K562 (cell line): Measurements from ENCODE around the gene PPAN. TPM values are rescaled to one million over a fixed set of nuclear protein-coding genes. Genes with fewer than 3 reads are reported as not detected.

Source experiments
- CBFA2T3 ChIP-seq: fragments of 450-650 bp; IDR thresholded peaks from 2 replicates; pipeline ENCODE4 v1.6.1; 2017
- CBFB ChIP-seq: sonication (generic); formaldehyde crosslinking; IDR thresholded peaks from 2 replicates; pipeline ENCODE4 v1.4.0; 2020; ENCODE audit warnings: mild to moderate bottlenecking, missing genetic modification reagents
- CEBPG ChIP-seq, 3 experiments: fragments of 200-800 bp in 1 of 3; sonication (Bioruptor generic) in 1 of 3; sonication (generic) in 1 of 3; formaldehyde crosslinking in 1 of 3; IDR thresholded peaks in 2 of 3; conservative IDR thresholded peaks in 1 of 3; 2 replicates each; pipeline versions ENCODE4 v1.6.1 to v1.8.0; 2016 to 2022; ENCODE audit warnings: missing compliant biosample characterization in 2 of 3, missing genetic modification characterization in 2 of 3, mild to moderate bottlenecking in 1 of 3, missing genetic modification reagents in 1 of 3
- FOSL1 ChIP-seq: fragments of 200-800 bp; sonication (Bioruptor generic); conservative IDR thresholded peaks from 2 replicates; pipeline ENCODE4 v1.6.1; 2016; ENCODE audit warnings: missing genetic modification characterization, missing compliant biosample characterization
- HNRNPL ChIP-seq: fragments of 200-400 bp; formaldehyde crosslinking; IDR thresholded peaks from 2 replicates; pipeline ENCODE4 v1.6.1; 2017; ENCODE audit warnings: low read depth, mild to moderate bottlenecking, low read length
- PML ChIP-seq: IDR thresholded peaks from 2 replicates; pipeline ENCODE4 v1.6.1; 2012; ENCODE audit warnings: low read length, inconsistent platforms
- POLR2AphosphoS2 ChIP-seq: IDR thresholded peaks from 2 replicates; pipeline ENCODE4 v1.6.1; 2012; ENCODE audit warnings: low read length, improper control_type of control experiment
- SP1 ChIP-seq: sonication (generic); formaldehyde crosslinking; IDR thresholded peaks from 2 replicates; pipeline ENCODE4 v1.8.1; 2022; ENCODE audit warnings: mild to moderate bottlenecking, missing genetic modification reagents
- TARDBP ChIP-seq: fragments of 450-650 bp; IDR thresholded peaks from 2 replicates; pipeline ENCODE4 v1.6.1; 2016
- YY1 ChIP-seq, 3 experiments: IDR thresholded peaks; 2 replicates each; pipeline ENCODE4 v1.6.1; 2011; ENCODE audit warnings: low read length in 2 of 3, mild to moderate bottlenecking in 2 of 3, moderate library complexity in 2 of 3, borderline replicate concordance in 1 of 3, control low read depth in 1 of 3, low read depth in 1 of 3; ENCODE audit not compliant: insufficient read depth in 3 of 3, insufficient replicate concordance in 2 of 3, control insufficient read depth in 1 of 3, insufficient read length in 1 of 3; ENCODE audit errors: extremely low read depth in 1 of 3
- ZBTB7A ChIP-seq: IDR thresholded peaks from 2 replicates; pipeline ENCODE4 v1.6.1; 2011; ENCODE audit warnings: low read depth, mild to moderate bottlenecking, low read length, moderate library complexity, borderline replicate concordance; ENCODE audit not compliant: control insufficient read depth
- ZNF23 ChIP-seq: fragments of 250-450 bp; sonication (Bioruptor Pico); IDR thresholded peaks from 2 replicates; pipeline ENCODE4 v1.4.0; 2020; ENCODE audit warnings: mild to moderate bottlenecking
- ZNF696 ChIP-seq: fragments of 250-450 bp; sonication (Bioruptor Pico); conservative IDR thresholded peaks from 2 replicates; pipeline ENCODE4 v1.4.0; 2020; ENCODE audit warnings: mild to moderate bottlenecking, moderate library complexity
- polyA plus RNA-seq, 8 experiments: library from polyadenylated mRNA; depleted of rRNA in 4 of 8; stranded (reverse) in 5 of 8; unstranded in 3 of 8; fragments of >200 nt; fragmentation: Nextera tagmentation in 2 of 8; fragmentation: Illumina TruSeq in 1 of 8; extraction: Ambion mirVana in 2 of 8; extraction: Trizol in 1 of 8; gene quantifications; 2 replicates each; pipeline versions ENCODE4 v1.2.1 to v1.2.3, GENCODE V29; 2011 to 2014; ENCODE audit warnings: inconsistent platforms in 1 of 8, missing spikeins in 1 of 8
- total RNA-seq, 7 experiments: library from RNA; depleted of rRNA in 6 of 7; stranded (reverse); fragments of >200 nt in 6 of 7; fragmentation: Illumina TruSeq in 2 of 7; extraction: Trizol in 2 of 7; gene quantifications; 2 replicates each; pipeline versions ENCODE4 v1.2.1 to v1.2.3, GENCODE V29; 2011 to 2021; ENCODE audit warnings: low replicate concordance in 1 of 7
- TF ChIP-seq, protein P1 (sequence below): sonication (generic); formaldehyde crosslinking; IDR thresholded peaks from 2 replicates; pipeline ENCODE4 v1.8.1; 2023; ENCODE audit warnings: mild to moderate bottlenecking, missing genetic modification reagents
- TF ChIP-seq, protein P2 (sequence below): fragments of 250-450 bp; sonication (Bioruptor Pico); IDR thresholded peaks from 2 replicates; pipeline ENCODE4 v1.5.0; 2021; ENCODE audit warnings: mild to moderate bottlenecking, moderate library complexity
- TF ChIP-seq, protein P3 (sequence below): fragments of 200-400 bp; formaldehyde crosslinking; IDR thresholded peaks from 2 replicates; pipeline ENCODE4 v1.6.1; 2017; ENCODE audit warnings: mild to moderate bottlenecking, low read depth, low read length, moderate library complexity
- TF ChIP-seq, protein P4 (sequence below), 2 experiments: fragments of 450-650 bp; IDR thresholded peaks; 2 replicates each; pipeline ENCODE4 v1.6.1; 2016

The PPAN gene
- total and polyA plus RNA-seq, 9 of the 15 experiments (the other 6 are each of a cell fraction or from before 2014, with no cell fraction given) = 2.2 to 129 (median 59.1) TPM

DNA sequence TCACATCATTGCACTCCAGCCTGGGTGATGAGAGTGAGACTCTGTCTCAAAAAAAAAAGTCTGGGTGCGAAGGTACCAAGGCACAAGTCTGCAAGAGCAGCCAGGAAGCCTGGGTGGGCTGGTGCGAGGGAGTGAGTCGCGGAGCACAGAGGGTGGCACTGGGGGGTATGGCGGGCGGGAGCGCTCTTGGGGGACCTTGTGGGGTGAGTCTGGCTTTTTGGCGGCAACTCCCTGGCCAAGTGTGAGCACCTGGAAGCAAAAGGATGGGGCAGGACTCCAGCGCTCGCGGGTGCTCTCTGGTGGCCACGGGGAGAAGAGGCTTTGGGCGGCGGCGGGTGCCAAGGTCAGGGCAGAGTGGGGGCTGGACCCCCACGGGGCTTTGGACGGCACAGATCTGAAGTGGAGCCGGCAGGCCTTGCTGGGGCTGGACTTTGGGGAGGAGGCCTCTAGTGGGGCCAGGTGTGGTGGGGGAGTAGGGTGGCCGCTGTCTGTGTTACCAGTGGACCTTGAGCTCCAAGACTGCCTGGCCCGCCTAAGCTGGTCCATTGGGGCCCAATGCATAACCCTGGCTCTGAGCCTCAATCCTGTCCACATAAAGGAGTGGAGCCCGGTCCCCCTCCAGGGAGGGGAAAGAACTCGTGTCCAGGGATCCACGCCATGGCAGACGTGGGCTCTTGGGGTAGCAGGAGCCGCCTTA, 6.9 kb downstream of the PPAN start (continued):
- peak in 1 of 3 experiments; percentile 12 for TF ChIP-seq YY1 (IDR thresholded peaks at IDR 0.05; ENCODE audit: borderline replicate concordance in 1 of 3, control insufficient read depth in 1 of 3, extremely low read depth in 1 of 3, insufficient read depth in 3 of 3, insufficient read length in 1 of 3, insufficient replicate concordance in 2 of 3, low read depth in 1 of 3, low read length in 2 of 3)
- TF ChIP-seq CEBPG (CRISPR knock-in tag; IDR thresholded peaks at IDR 0.05) = no peak
- TF ChIP-seq CEBPG (tag; conservative IDR thresholded peaks at IDR 0.05 in 1 of 2, IDR thresholded peaks at IDR 0.05 in 1 of 2) = no peak
- TF ChIP-seq, protein P1, sequence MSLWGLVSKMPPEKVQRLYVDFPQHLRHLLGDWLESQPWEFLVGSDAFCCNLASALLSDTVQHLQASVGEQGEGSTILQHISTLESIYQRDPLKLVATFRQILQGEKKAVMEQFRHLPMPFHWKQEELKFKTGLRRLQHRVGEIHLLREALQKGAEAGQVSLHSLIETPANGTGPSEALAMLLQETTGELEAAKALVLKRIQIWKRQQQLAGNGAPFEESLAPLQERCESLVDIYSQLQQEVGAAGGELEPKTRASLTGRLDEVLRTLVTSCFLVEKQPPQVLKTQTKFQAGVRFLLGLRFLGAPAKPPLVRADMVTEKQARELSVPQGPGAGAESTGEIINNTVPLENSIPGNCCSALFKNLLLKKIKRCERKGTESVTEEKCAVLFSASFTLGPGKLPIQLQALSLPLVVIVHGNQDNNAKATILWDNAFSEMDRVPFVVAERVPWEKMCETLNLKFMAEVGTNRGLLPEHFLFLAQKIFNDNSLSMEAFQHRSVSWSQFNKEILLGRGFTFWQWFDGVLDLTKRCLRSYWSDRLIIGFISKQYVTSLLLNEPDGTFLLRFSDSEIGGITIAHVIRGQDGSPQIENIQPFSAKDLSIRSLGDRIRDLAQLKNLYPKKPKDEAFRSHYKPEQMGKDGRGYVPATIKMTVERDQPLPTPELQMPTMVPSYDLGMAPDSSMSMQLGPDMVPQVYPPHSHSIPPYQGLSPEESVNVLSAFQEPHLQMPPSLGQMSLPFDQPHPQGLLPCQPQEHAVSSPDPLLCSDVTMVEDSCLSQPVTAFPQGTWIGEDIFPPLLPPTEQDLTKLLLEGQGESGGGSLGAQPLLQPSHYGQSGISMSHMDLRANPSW = no peak
- no peak for TF ChIP-seq HNRNPL
- peak; percentile 93 for TF ChIP-seq ZBTB7A
- TF ChIP-seq PML = 0 out of 2 replicates have a peak, but pooled peaks have one; percentile 12
- TF ChIP-seq, protein P2, sequence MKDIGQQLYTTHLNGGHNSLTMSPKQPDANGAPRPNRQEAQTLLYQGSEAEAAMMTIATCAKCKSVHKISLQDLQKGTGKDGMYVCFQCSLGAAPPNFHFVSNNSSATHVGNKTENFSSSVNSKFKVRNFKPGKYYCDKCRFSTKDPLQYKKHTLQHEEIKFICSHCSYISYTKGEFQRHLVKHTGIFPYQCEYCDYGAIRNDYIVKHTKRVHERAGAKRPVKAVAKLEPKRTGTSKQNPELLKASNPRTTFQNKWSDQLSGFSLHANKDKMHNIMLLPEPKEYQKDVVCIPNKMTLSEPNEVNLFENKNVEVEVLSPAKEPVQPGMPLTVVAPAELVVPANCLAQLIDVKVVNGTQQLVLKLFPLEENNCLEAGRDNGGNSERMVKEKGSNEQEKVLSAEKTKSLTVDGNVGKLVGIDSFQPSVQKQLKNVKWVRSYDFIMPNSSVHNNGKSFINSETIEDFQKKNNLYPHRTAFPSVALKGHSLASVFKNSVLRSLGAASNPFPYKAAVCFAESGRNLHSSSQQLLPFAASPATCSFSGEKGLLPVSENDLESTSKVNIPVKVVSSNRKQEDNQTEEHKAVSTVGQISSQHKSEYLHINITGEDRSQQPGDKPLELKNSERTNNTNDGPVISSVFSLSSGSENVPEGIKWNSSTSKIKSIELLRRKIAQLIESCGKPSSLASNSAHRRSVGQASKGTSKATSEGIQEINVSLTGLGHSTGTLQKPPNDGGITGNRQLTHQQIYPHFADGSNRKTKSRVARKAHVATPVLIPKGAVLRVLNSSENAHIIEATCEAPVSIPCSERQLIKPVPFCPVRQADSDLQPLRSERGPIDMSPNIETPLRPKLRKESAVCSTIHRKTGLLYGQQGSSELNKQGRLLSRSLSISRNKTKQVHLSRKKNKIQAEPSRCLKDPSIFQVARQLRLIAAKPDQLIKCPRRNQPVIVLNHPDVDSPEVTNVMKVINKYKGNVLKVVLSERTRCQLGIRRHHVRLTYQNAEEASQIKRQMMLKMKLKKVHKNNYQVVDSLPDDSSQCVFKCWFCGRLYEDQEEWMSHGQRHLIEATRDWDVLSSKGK (CRISPR knock-in tag) = no peak
- TF ChIP-seq, protein P3, sequence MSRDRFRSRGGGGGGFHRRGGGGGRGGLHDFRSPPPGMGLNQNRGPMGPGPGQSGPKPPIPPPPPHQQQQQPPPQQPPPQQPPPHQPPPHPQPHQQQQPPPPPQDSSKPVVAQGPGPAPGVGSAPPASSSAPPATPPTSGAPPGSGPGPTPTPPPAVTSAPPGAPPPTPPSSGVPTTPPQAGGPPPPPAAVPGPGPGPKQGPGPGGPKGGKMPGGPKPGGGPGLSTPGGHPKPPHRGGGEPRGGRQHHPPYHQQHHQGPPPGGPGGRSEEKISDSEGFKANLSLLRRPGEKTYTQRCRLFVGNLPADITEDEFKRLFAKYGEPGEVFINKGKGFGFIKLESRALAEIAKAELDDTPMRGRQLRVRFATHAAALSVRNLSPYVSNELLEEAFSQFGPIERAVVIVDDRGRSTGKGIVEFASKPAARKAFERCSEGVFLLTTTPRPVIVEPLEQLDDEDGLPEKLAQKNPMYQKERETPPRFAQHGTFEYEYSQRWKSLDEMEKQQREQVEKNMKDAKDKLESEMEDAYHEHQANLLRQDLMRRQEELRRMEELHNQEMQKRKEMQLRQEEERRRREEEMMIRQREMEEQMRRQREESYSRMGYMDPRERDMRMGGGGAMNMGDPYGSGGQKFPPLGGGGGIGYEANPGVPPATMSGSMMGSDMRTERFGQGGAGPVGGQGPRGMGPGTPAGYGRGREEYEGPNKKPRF = no peak
- TF ChIP-seq CBFB (CRISPR knock-in tag) = no peak
- no peak for TF ChIP-seq FOSL1 (tag)
- TF ChIP-seq ZNF696 = no peak
- TF ChIP-seq, protein P4, sequence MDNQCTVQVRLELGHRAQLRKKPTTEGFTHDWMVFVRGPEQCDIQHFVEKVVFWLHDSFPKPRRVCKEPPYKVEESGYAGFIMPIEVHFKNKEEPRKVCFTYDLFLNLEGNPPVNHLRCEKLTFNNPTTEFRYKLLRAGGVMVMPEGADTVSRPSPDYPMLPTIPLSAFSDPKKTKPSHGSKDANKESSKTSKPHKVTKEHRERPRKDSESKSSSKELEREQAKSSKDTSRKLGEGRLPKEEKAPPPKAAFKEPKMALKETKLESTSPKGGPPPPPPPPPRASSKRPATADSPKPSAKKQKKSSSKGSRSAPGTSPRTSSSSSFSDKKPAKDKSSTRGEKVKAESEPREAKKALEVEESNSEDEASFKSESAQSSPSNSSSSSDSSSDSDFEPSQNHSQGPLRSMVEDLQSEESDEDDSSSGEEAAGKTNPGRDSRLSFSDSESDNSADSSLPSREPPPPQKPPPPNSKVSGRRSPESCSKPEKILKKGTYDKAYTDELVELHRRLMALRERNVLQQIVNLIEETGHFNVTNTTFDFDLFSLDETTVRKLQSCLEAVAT (IDR thresholded peaks at IDR 0.05) = no peak
- no peak for TF ChIP-seq CBFA2T3
- no peak for TF ChIP-seq SP1 (CRISPR knock-in tag)
- TF ChIP-seq TARDBP = no peak
- no peak for TF ChIP-seq ZNF23 (CRISPR knock-in tag)
- TF ChIP-seq POLR2AphosphoS2 = peak; percentile 43; the same call in 1 of the 2 replicates
